ENCODE measurements around the gene IQCN.
A peak's percentile ranks its signal among the peaks of the same experiment; 100 is the strongest.

Gene IQCN

GRCh38 chr19:18234194-18234593 is 40.1 kb downstream of the IQCN start:
- no peak for DNase-seq (ENCODE audit: low read depth in 2 of 3, low spot score in 1 of 3)

- peak in 2 of 3 donors; percentile 26 to 28 for DNase-seq (ENCODE audit: low read depth in 2 of 3, low spot score in 1 of 3)
These were observed 40.9 kb downstream of the IQCN start for GRCh38 chr19:18233224-18233825.

GRCh38 chr19:18232540-18233223 is 41.6 kb downstream of the IQCN start:
- DNase-seq (ENCODE audit: low read depth in 2 of 3, low spot score in 1 of 3), result no peak

GRCh38 chr19:18231775-18232174 is 42.5 kb downstream of the IQCN start:
- DNase-seq (ENCODE audit: low read depth in 2 of 3, low spot score in 1 of 3), result no peak

- no peak for DNase-seq (ENCODE audit: low read depth in 2 of 3, low spot score in 1 of 3)
These were observed 43.1 kb downstream of the IQCN start for GRCh38 chr19:18230941-18231734.

- DNase-seq (ENCODE audit: low read depth in 2 of 3, low spot score in 1 of 3), result no peak
These were observed 44.3 kb downstream of the IQCN start for GRCh38 chr19:18229915-18230314.

GRCh38 chr19:18229474-18229873 is 44.8 kb downstream of the IQCN start:
- DNase-seq (ENCODE audit: low read depth in 2 of 3, low spot score in 1 of 3), result peak in 1 of 3 donors; percentile 16

- no peak for DNase-seq (ENCODE audit: low read depth in 2 of 3, low spot score in 1 of 3)
These were observed 46.4 kb downstream of the IQCN start for GRCh38 chr19:18227781-18228271.

GRCh38 chr19:18226956-18227780 is 47.1 kb downstream of the IQCN start:
- DNase-seq (ENCODE audit: low read depth in 2 of 3, low spot score in 1 of 3), result no peak

GRCh38 chr19:18225702-18226468 is 48.4 kb downstream of the IQCN start, which contains the start of gene PDE4C:
Gene PDE4C, minus strand, starts transcription at chr19:18226438. Its CDS starts 23 bp downstream, at chr19:18226415.
- no peak for DNase-seq (ENCODE audit: low read depth in 2 of 3, low spot score in 1 of 3)

GRCh38 chr19:18225355-18225701 is 48.9 kb downstream of the IQCN start:
- DNase-seq (ENCODE audit: low read depth in 2 of 3, low spot score in 1 of 3), result no peak

- peak; percentile 92 to 94 (median 93) for DNase-seq (ENCODE audit: low read depth in 2 of 3, low spot score in 1 of 3)
These were observed 49.5 kb downstream of the IQCN start for GRCh38 chr19:18224525-18225354.

GRCh38 chr19:18223860-18224524 is 50.3 kb downstream of the IQCN start:
- DNase-seq (ENCODE audit: low read depth in 2 of 3, low spot score in 1 of 3), result peak in 2 of 3 donors; percentile 19 to 45

- no peak for DNase-seq (ENCODE audit: low read depth in 2 of 3, low spot score in 1 of 3)
These were observed 52.2 kb downstream of the IQCN start for GRCh38 chr19:18221815-18222725.

GRCh38 chr19:18220632-18221275 is 53.5 kb downstream of the IQCN start:
- no peak for DNase-seq (ENCODE audit: low read depth in 2 of 3, low spot score in 1 of 3)

- DNase-seq (ENCODE audit: low read depth in 2 of 3, low spot score in 1 of 3), result no peak
These were observed 54.2 kb downstream of the IQCN start for GRCh38 chr19:18219911-18220631.

- DNase-seq (ENCODE audit: low read depth in 2 of 3, low spot score in 1 of 3), result no peak
These were observed 55.7 kb downstream of the IQCN start for GRCh38 chr19:18218600-18218999.

All from stimulated activated CD4-positive, alpha-beta T cell treated with anti-CD3 and anti-CD28 coated beads, Interleukin-12 subunit alpha, Interleukin-12 subunit beta, amount 100 ng/mL, for 48 hours (primary cell).